Transverse colon (tissue), 4 donors: ENCODE data around the gene AARS2. TPM values are rescaled to one million over a fixed set of nuclear protein-coding genes. Genes with fewer than 3 reads are reported as not detected.

ENCODE experiments used
- DNase-seq: peaks from one replicate; pipeline ENCODE4 v3.0.0-alpha.2; 2019
- H3K27ac ChIP-seq, 4 donors: fragments of 200-600 bp; sonication (generic); 2 replicates each; pipeline ENCODE4 v1.5.1; 2016 to 2018; ENCODE audit warnings: inconsistent platforms in 4 of 4
- H3K27me3 ChIP-seq: fragments of 200-600 bp; sonication (generic); 2 replicates; pipeline ENCODE4 v1.5.1; 2017; ENCODE audit warnings: inconsistent platforms
- H3K36me3 ChIP-seq, 4 donors: fragments of 200-600 bp; sonication (generic); 2 replicates each; pipeline ENCODE4 v1.5.1; 2017 to 2019; ENCODE audit warnings: inconsistent platforms in 4 of 4
- H3K4me1 ChIP-seq, 4 donors: fragments of 200-600 bp; sonication (generic); 2 replicates each; pipeline ENCODE4 v1.5.1; 2017 to 2020; ENCODE audit warnings: inconsistent platforms in 4 of 4
- H3K4me3 ChIP-seq, 4 donors: fragments of 200-600 bp; sonication (generic); 1 replicate in 1 of 4; 2 replicates in 3 of 4; pipeline versions ENCODE4 v1.5.1 to v1.6.1; 2017 to 2019; ENCODE audit warnings: inconsistent platforms in 4 of 4
- H3K9me3 ChIP-seq, 2 donors: fragments of 200-600 bp; sonication (generic); 2 replicates each; pipeline ENCODE4 v1.5.1; 2017 to 2019; ENCODE audit warnings: inconsistent platforms in 2 of 2
- CTCF ChIP-seq, 5 experiments: fragments of 200-600 bp in 3 of 5; fragments of 450-650 bp in 2 of 5; sonication (generic) in 3 of 5; IDR thresholded peaks; 1 replicate in 2 of 5; 2 replicates in 3 of 5; pipeline ENCODE4 v1.5.1; 2016 to 2017; ENCODE audit warnings: antibody characterized with exemption in 5 of 5, inconsistent platforms in 3 of 5, mild to moderate bottlenecking in 2 of 5, moderate library complexity in 1 of 5
- EP300 ChIP-seq: sonication (generic); formaldehyde crosslinking; IDR thresholded peaks from one replicate; pipeline ENCODE4 v1.6.1; 2017; ENCODE audit warnings: antibody characterized with exemption, low read depth
- POLR2A ChIP-seq: fragments of 450-650 bp; IDR thresholded peaks from one replicate; pipeline ENCODE4 v1.6.1; 2016; ENCODE audit warnings: antibody characterized with exemption, mild to moderate bottlenecking, moderate library complexity
- POLR2AphosphoS5 ChIP-seq, 3 donors: sonication (generic); formaldehyde crosslinking; IDR thresholded peaks; one replicate each; pipeline ENCODE4 v1.6.1; 2016; ENCODE audit warnings: antibody characterized with exemption in 3 of 3
- WGBS, 2 donors: methylation state at CpG; one replicate each; pipeline ENCODE4 v1.1.5; 2018; ENCODE audit warnings: low coverage in 1 of 2; 5-methylcytosine and 5-hydroxymethylcytosine counted together
- in situ Hi-C, 4 donors: fragments of 200-750 bp; cut with MboI; loops; one replicate each; pipeline versions ENCODE4 v1.15.0 to v1.15.1; 2017; ENCODE audit warnings: low sequenced_read_pairs in 3 of 4, low pct_ligation_motif_present in 1 of 4, low pct_unique_long_range_greater_than_20kb in 1 of 4
- intact Hi-C: fragments of 100-400 bp; cut with DNase I; formaldehyde crosslinking; loops from one replicate; pipeline ENCODE4 v1.15.1; 2023; ENCODE audit warnings: low total_unique reads
- total RNA-seq, 4 donors: library from RNA; depleted of rRNA; stranded (reverse); fragments of >200 nt; gene quantifications; one replicate each; pipeline ENCODE4 v1.1.0, GENCODE V29; 2016

The AARS2 gene
- total RNA-seq, 4 donors from 2014 or later = 9.1 to 18.3 (median 14.8) TPM

GRCh38 chr6:44270526-44271405 is 42.4 kb downstream of the AARS2 start:
- in situ Hi-C loops (no loop called here), intact Hi-C loops (loop anchor here (10.0 kb wide), 1 partner anchor 64 kb away; no protein-coding TSS in a partner anchor)
- no peak for TF ChIP-seq POLR2A
- no peak for TF ChIP-seq POLR2AphosphoS5 (IDR thresholded peaks at IDR 0.05)
- TF ChIP-seq CTCF (IDR thresholded peaks at IDR 0.05) = no peak
- TF ChIP-seq EP300 = no peak
- 14% methylated on average over 11 of the region's 90 CpGs; no CpG with 5 or more reads in 1 of the 2 donors for WGBS, 2 donors
- Histone ChIP-seq H3K4me1 (peaks cover 0 to 14% (median 7%) of the 10 kb centered on the region in 4 donors), H3K36me3 (no peaks in the 10 kb centered on the region), H3K27ac (no peak overlapping the region), H3K27me3 (peaks cover 75% of the 10 kb centered on the region), H3K4me3 (peak overlapping the region in 3 of 4 donors; percentile 26 to 50 (median 38)), H3K9me3 (no peaks in the 10 kb centered on the region)
- no peak for DNase-seq

- Histone ChIP-seq H3K9me3 (no peaks in the 10 kb centered on the region), H3K36me3 (no peaks in the 10 kb centered on the region), H3K27ac (no peak within 1 kb of the TSS), H3K27me3 (peaks cover 67% of the 10 kb centered on the region), H3K4me3 (peak within 1 kb of the TSS in 3 of 4 donors; percentile 26 to 50 (median 38)), H3K4me1 (peaks cover 0 to 12% (median 6%) of the 10 kb centered on the region in 4 donors)
- intact Hi-C loops = loop anchor here (10.0 kb wide), 1 partner anchor 65 kb away; no protein-coding TSS in a partner anchor
- DNase-seq = no peak
- TF ChIP-seq POLR2AphosphoS5 (IDR thresholded peaks at IDR 0.05) (no peak), POLR2A (no peak), EP300 (no peak), CTCF (IDR thresholded peaks at IDR 0.05) (no peak)
- WGBS, 2 donors = 27 to 39% methylated on average over 6 to 14 of the region's 29 CpGs
- in situ Hi-C loops = loop anchor here in 1 of 4 donors (10.0 kb wide), 1 partner anchor 65 kb away; no protein-coding TSS in a partner anchor
Observed at GRCh38 chr6:44269921-44270525, 43.1 kb downstream of the AARS2 start, which contains the start of gene TMEM151B. TMEM151B (plus strand) TSS chr6:44270450; CDS start chr6:44270743, 293 bp downstream.

GRCh38 chr6:44269178-44269920 is 43.8 kb downstream of the AARS2 start:
- intact Hi-C loops = no loop called here
- TF ChIP-seq CTCF (IDR thresholded peaks at IDR 0.05) (no peak), POLR2AphosphoS5 (IDR thresholded peaks at IDR 0.05) (no peak), EP300 (no peak), POLR2A (no peak)
- DNase-seq = no peak
- Histone ChIP-seq H3K36me3 (no peaks in the 10 kb centered on the region), H3K27ac (no peak overlapping the region), H3K4me3 (no peak overlapping the region), H3K27me3 (peaks cover 62% of the 10 kb centered on the region), H3K9me3 (no peaks in the 10 kb centered on the region), H3K4me1 (peaks cover 0 to 18% (median 11%) of the 10 kb centered on the region in 4 donors)
- in situ Hi-C loops = loop anchor here in 1 of 4 donors (10.0 kb wide), 1 partner anchor 65 kb away; no protein-coding TSS in a partner anchor
- 47 to 57% methylated on average over 1 of the region's 1 CpG for WGBS, 2 donors
